ENCODE data around the gene GIGYF2. TPM values are rescaled to one million over a fixed set of nuclear protein-coding genes. Genes with fewer than 3 reads are reported as not detected.

Gene GIGYF2
- total RNA-seq, 1 donor from 2014 or later: 70.5 TPM

DNA sequence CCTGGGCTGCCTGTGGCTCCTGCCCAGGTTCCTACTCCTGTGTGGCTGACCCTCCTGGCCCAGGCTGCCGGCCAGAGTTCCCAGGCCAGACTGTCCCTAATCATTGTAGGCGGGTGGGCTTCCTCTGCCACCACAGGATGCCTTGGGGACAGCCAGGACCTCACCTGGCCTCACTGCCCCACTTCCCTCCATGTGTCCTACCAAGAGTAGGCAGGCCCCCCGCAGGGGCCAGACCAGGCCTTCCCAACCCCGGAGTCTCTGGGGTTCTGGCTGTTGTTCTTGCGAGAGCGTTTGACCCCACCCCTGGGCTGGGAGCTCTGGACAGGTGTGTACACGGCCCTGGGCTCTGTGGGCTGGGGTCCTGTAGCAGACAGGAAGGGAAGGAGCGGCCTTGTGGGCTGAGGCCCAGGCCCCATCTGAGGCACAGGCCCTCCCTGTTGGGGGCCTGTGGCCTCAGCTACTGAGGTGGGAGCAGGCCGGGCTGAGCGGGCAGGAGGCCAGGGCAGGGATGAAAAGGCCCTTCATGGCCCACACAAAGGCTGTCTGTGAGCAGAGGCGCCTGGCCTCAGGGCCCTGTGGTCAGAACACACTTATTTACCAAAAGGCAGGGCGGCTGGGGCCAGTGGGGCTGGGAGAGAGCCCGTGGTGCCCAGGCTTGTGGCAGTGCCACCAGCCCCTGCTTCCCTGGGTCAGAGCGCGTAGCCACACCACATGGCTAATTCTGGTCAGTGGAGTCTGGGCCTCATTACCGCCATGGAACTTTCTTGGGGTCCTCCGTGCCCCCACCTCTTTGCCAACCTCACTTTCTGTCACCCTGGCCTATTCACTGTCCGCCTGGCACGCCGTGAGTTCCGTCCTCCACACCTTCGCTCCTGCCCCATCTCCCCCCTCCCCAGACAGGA, 175.0 kb downstream of the GIGYF2 start:
- Histone ChIP-seq H3K4me3 (no peak overlapping the region), H3K36me3 (no peaks in the 10 kb centered on the region), H3K27ac (no peak overlapping the region), H3K4me1 (peaks cover 4% of the 10 kb centered on the region), H3K9me3 (no peaks in the 10 kb centered on the region), H3K27me3 (peaks cover 26% of the 10 kb centered on the region)
- no peak for TF ChIP-seq CTCF (IDR thresholded peaks at IDR 0.05)
- peak; percentile 48 for DNase-seq
- no peak for ATAC-seq
- intact Hi-C loops (cut with DNase I): no loop called here

DNA sequence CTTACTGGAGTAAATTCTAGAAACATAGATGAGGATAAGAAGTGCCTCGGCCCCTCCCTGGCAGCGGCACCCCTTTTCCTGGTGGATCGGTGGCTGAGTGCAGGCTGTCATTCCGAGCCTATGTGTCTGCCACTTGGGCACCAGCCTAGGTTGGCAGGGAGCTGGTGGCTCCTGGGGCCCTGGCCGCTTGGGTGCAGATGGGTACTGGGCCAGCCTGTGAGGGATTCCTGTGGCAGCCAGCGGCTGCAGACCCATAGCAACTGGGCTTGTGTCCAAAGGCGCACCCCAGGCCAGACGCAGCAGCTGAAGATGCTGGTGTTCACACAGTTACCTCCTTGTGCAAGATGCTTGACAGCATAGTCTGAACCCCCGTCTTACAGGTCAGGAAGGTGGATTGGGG, 175.7 kb downstream of the GIGYF2 start:
- peaks cover 30% of the 10 kb centered on the region for H3K27me3 ChIP-seq
- H3K9me3 ChIP-seq: no peaks in the 10 kb centered on the region
- TF ChIP-seq CTCF (IDR thresholded peaks at IDR 0.05): no peak
- no peaks in the 10 kb centered on the region for H3K36me3 ChIP-seq
- no peak overlapping the region for H3K27ac ChIP-seq
- DNase-seq (peak; percentile 51), ATAC-seq (no peak)
- H3K4me3 ChIP-seq: no peak overlapping the region
- intact Hi-C loops (cut with DNase I): no loop called here
- peaks cover 4% of the 10 kb centered on the region for H3K4me1 ChIP-seq

DNA sequence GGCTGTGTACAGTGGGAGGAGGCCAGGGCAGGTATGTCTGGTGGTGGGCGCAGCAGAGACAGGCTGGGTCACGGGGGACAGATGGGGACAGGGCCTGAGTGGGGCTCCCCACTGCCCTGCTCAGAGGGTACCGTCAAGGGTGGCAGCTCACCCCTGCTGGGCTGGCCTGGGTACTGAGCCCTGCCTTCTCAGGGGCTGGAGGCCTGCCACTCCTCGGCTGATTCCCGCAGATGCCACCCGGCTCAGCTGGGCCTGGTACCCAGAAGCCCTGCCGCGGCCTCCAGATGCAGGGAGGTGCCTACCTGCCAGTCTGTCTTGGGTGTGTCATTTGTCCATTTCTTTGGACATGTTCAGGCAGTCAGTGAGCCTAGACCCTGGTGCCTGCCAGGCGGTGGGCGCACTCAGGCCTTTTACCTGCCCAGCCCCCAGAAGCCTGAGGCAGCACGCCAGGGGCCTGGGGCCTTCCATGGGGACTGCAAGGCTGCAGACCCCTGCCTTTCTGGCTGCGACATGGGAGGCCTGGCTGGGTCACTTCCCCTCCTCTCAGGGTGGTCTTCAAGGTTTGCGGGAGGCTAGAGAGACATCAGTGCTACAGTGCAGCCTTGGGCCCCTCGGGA, 176.3 kb downstream of the GIGYF2 start:
- H3K4me1 ChIP-seq: peaks cover 4% of the 10 kb centered on the region
- H3K9me3 ChIP-seq: no peaks in the 10 kb centered on the region
- intact Hi-C loops (cut with DNase I): no loop called here
- H3K36me3 ChIP-seq: no peaks in the 10 kb centered on the region
- ATAC-seq (no peak), DNase-seq (peak; percentile 53)
- no peak overlapping the region for H3K27ac ChIP-seq
- no peak for TF ChIP-seq CTCF (IDR thresholded peaks at IDR 0.05)
- peaks cover 30% of the 10 kb centered on the region for H3K27me3 ChIP-seq
- no peak overlapping the region for H3K4me3 ChIP-seq

DNA sequence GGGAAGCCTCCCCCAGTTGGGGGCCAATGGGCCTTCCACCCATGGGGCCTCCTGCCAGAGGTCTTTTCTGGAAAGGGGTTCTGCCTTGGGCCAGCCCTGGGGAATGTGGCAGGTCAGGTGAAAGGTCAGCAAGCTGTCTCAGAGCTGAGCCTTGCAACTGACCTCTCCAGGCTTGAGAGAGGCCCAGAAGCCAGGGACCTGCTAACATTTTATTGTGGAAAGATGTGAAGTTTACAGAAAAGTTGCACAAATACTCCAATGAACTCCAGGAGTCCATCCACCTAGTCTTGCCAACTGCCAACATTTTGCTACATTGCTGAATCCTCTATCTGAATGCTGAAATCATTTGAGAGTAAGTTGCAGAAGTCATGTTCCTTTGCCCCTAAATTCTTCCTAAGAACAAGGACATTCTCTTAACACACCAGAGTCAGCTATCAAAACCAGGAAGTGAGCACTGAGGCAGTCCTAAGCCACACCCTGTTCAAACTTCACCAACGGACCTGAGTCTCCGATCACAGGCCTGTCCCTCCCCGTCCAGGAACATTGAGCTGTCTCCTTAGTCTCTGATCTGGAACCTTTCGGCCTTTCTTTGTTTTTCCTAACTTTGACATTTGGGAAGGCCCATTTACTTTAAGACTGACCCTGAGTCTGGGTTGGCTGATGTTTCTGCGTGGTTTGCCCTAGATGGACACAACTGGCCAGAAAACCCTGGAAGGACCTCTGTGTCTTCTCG, 176.9 kb downstream of the GIGYF2 start:
- DNase-seq: no peak
- H3K36me3 ChIP-seq: no peaks in the 10 kb centered on the region

More for the DNA sequence above, 176.9 kb downstream of the GIGYF2 start:
- ATAC-seq: peak; percentile 11
- H3K27me3 ChIP-seq: peaks cover 30% of the 10 kb centered on the region
- H3K27ac ChIP-seq: no peak overlapping the region
- peaks cover 4% of the 10 kb centered on the region for H3K4me1 ChIP-seq
- intact Hi-C loops (cut with DNase I): no loop called here
- no peaks in the 10 kb centered on the region for H3K9me3 ChIP-seq
- TF ChIP-seq CTCF (IDR thresholded peaks at IDR 0.05): no peak
- H3K4me3 ChIP-seq: no peak overlapping the region
